Mesendoderm (in vitro differentiated cells): Measurements from ENCODE around the gene CDH23.

Source experiments
- DNase-seq: peaks from one replicate; pipeline ENCODE4 v3.0.0; 2013
- H2AK5ac ChIP-seq: 2 replicates; pipeline ENCODE4 v1.6.1; 2013; ENCODE audit warnings: low read length, inconsistent platforms
- H2BK120ac ChIP-seq: 2 replicates; pipeline ENCODE4 v1.6.1; 2013; ENCODE audit warnings: low read depth, mild to moderate bottlenecking, low read length, moderate library complexity, mixed read lengths
- H2BK15ac ChIP-seq: replicated peaks from 2 replicates; pipeline ENCODE4 v1.6.1; 2013; ENCODE audit warnings: low read depth, mild to moderate bottlenecking, moderate library complexity
- H2BK5ac ChIP-seq: 2 replicates; pipeline ENCODE4 v1.6.1; 2013; ENCODE audit warnings: low read length, inconsistent platforms
- H3K18ac ChIP-seq: 2 replicates; pipeline ENCODE4 v1.6.1; 2013; ENCODE audit warnings: mild to moderate bottlenecking, low read length, mixed read lengths
- H3K23ac ChIP-seq: one replicate; pipeline ENCODE4 v1.6.1; 2013; ENCODE audit warnings: low read length
- H3K27ac ChIP-seq: 2 replicates; pipeline ENCODE4 v1.5.1; 2013; ENCODE audit warnings: low read depth, mild to moderate bottlenecking, inconsistent platforms, low read length, moderate library complexity
- H3K27me3 ChIP-seq: 2 replicates; pipeline ENCODE4 v1.6.1; 2013; ENCODE audit warnings: low read length, control low read depth, mild to moderate bottlenecking, inconsistent platforms; ENCODE audit not compliant: insufficient read depth, poor library complexity
- H3K36me3 ChIP-seq: 2 replicates; pipeline ENCODE4 v1.6.1; 2013; ENCODE audit warnings: low read length, inconsistent platforms; ENCODE audit not compliant: control insufficient read depth, insufficient read depth
- H3K4ac ChIP-seq: one replicate; pipeline ENCODE4 v1.6.1; 2013; ENCODE audit warnings: low read depth, mild to moderate bottlenecking, low read length, moderate library complexity
- H3K4me1 ChIP-seq: 2 replicates; pipeline ENCODE4 v1.6.1; 2013; ENCODE audit warnings: low read depth, low read length, inconsistent platforms; ENCODE audit not compliant: control insufficient read depth
- H3K4me2 ChIP-seq: 2 replicates; pipeline ENCODE4 v1.6.1; 2013; ENCODE audit warnings: low read length
- H3K4me3 ChIP-seq: 2 replicates; pipeline ENCODE4 v1.5.1; 2013; ENCODE audit warnings: mild to moderate bottlenecking, low read length
- H3K56ac ChIP-seq: one replicate; pipeline ENCODE4 v1.6.1; 2013; ENCODE audit warnings: low read length
- H3K79me1 ChIP-seq: 2 replicates; pipeline ENCODE4 v1.6.1; 2013; ENCODE audit warnings: low read length, inconsistent platforms
- H3K79me2 ChIP-seq: 2 replicates; pipeline ENCODE4 v1.6.1; 2013; ENCODE audit warnings: mild to moderate bottlenecking, low read length; ENCODE audit not compliant: control insufficient read depth, insufficient read depth
- H3K9ac ChIP-seq: 2 replicates; pipeline ENCODE4 v1.6.1; 2013; ENCODE audit warnings: low read length, inconsistent platforms
- H4K5ac ChIP-seq: one replicate; pipeline ENCODE4 v1.6.1; 2013; ENCODE audit warnings: low read length
- H4K8ac ChIP-seq: one replicate; pipeline ENCODE4 v1.6.1; 2013; ENCODE audit warnings: low read depth, mild to moderate bottlenecking, control low read depth, low read length, moderate library complexity
- WGBS: extraction: QIAGEN DNeasy Blood & Tissue Kit; methylation state at CpG from one replicate; pipeline ENCODE4 v1.1.7; 2013; ENCODE audit warnings: low lambda C conversion rate, missing lambda C conversion rate; ENCODE audit not compliant: insufficient coverage; ENCODE audit errors: extremely low coverage; 5-methylcytosine and 5-hydroxymethylcytosine counted together

CDH23 gene

GRCh38 chr10:71650397-71650796, 253.7 kb downstream of the CDH23 start:
- H3K56ac ChIP-seq: peak overlapping the region; percentile 56
- WGBS: no CpG with 5 or more reads among the region's 7 CpGs
- no peak overlapping the region for H3K18ac ChIP-seq
- no peak overlapping the region for H4K8ac ChIP-seq
- H2AK5ac ChIP-seq: no peak overlapping the region
- H2BK120ac ChIP-seq: no peak overlapping the region
- H2BK5ac ChIP-seq: no peak overlapping the region
- H3K9ac ChIP-seq: no peak overlapping the region
- no peak overlapping the region for H3K23ac ChIP-seq
- H3K36me3 ChIP-seq: no peaks in the 10 kb centered on the region
- H3K27me3 ChIP-seq: no peaks in the 10 kb centered on the region
- no peaks in the 10 kb centered on the region for H3K79me2 ChIP-seq
- H3K4me3 ChIP-seq: no peak overlapping the region
- H4K5ac ChIP-seq: no peak overlapping the region
- no peak overlapping the region for H3K4me2 ChIP-seq
- no peak overlapping the region for H3K27ac ChIP-seq
- peaks cover 2% of the 10 kb centered on the region for H3K4me1 ChIP-seq
- H3K4ac ChIP-seq: no peak overlapping the region
- H2BK15ac ChIP-seq: no peak overlapping the region
- no peaks in the 10 kb centered on the region for H3K79me1 ChIP-seq
- DNase-seq: no peak

- WGBS: no CpG with 5 or more reads among the region's 6 CpGs
- Histone ChIP-seq H3K4me3 (no peak overlapping the region), H4K5ac (no peak overlapping the region), H4K8ac (no peak overlapping the region), H3K23ac (no peak overlapping the region), H3K18ac (no peak overlapping the region), H3K36me3 (no peaks in the 10 kb centered on the region), H3K4me2 (no peak overlapping the region), H2AK5ac (no peak overlapping the region), H3K4me1 (peaks cover 2% of the 10 kb centered on the region), H3K79me2 (no peaks in the 10 kb centered on the region), H3K27me3 (no peaks in the 10 kb centered on the region), H3K27ac (no peak overlapping the region), H2BK15ac (no peak overlapping the region), H2BK5ac (no peak overlapping the region), H3K56ac (no peak overlapping the region), H2BK120ac (no peak overlapping the region), H3K9ac (no peak overlapping the region), H3K4ac (no peak overlapping the region), H3K79me1 (no peaks in the 10 kb centered on the region)
- no peak for DNase-seq
Observed at GRCh38 chr10:71651428-71651827, 254.7 kb downstream of the CDH23 start.

GRCh38 chr10:71651928-71652327, 255.2 kb downstream of the CDH23 start:
- no peak overlapping the region for H2AK5ac ChIP-seq
- no peaks in the 10 kb centered on the region for H3K79me1 ChIP-seq
- WGBS: no CpG with 5 or more reads among the region's 4 CpGs
- no peaks in the 10 kb centered on the region for H3K36me3 ChIP-seq
- H2BK15ac ChIP-seq: no peak overlapping the region
- H3K4me1 ChIP-seq: peaks cover 3% of the 10 kb centered on the region
- H3K9ac ChIP-seq: no peak overlapping the region
- H3K79me2 ChIP-seq: no peaks in the 10 kb centered on the region
- no peak overlapping the region for H2BK5ac ChIP-seq
- no peak overlapping the region for H4K8ac ChIP-seq
- DNase-seq: no peak
- no peaks in the 10 kb centered on the region for H3K27me3 ChIP-seq
- no peak overlapping the region for H2BK120ac ChIP-seq
- H3K56ac ChIP-seq: no peak overlapping the region
- no peak overlapping the region for H3K4ac ChIP-seq
- no peak overlapping the region for H3K23ac ChIP-seq
- H3K18ac ChIP-seq: no peak overlapping the region
- H3K27ac ChIP-seq: no peak overlapping the region
- H3K4me2 ChIP-seq: no peak overlapping the region
- H4K5ac ChIP-seq: no peak overlapping the region
- no peak overlapping the region for H3K4me3 ChIP-seq

- no peaks in the 10 kb centered on the region for H3K36me3 ChIP-seq
- H3K56ac ChIP-seq: no peak overlapping the region
- H3K27ac ChIP-seq: no peak overlapping the region
- no peak overlapping the region for H4K8ac ChIP-seq
- H3K4ac ChIP-seq: no peak overlapping the region
- H4K5ac ChIP-seq: no peak overlapping the region
- H3K18ac ChIP-seq: no peak overlapping the region
- peaks cover 7% of the 10 kb centered on the region for H3K4me1 ChIP-seq
- no peak overlapping the region for H3K9ac ChIP-seq
- H2BK15ac ChIP-seq: no peak overlapping the region
- H3K4me3 ChIP-seq: no peak overlapping the region
- no peaks in the 10 kb centered on the region for H3K27me3 ChIP-seq
- H3K4me2 ChIP-seq: no peak overlapping the region
- H3K23ac ChIP-seq: no peak overlapping the region
- WGBS: no CpG with 5 or more reads among the region's 1 CpG
- no peak for DNase-seq
- no peak overlapping the region for H2BK5ac ChIP-seq
- H2AK5ac ChIP-seq: no peak overlapping the region
- H3K79me2 ChIP-seq: no peaks in the 10 kb centered on the region
- H3K79me1 ChIP-seq: no peaks in the 10 kb centered on the region
- no peak overlapping the region for H2BK120ac ChIP-seq
Observed at GRCh38 chr10:71653044-71653443, 256.3 kb downstream of the CDH23 start.

GRCh38 chr10:71656220-71656619, 259.5 kb downstream of the CDH23 start:
- Histone ChIP-seq H3K23ac (no peak overlapping the region), H3K9ac (no peak overlapping the region), H3K18ac (no peak overlapping the region), H4K5ac (no peak overlapping the region), H2BK120ac (no peak overlapping the region), H3K4me2 (no peak overlapping the region), H3K27ac (no peak overlapping the region), H3K79me2 (no peaks in the 10 kb centered on the region), H3K4ac (no peak overlapping the region), H3K56ac (peak overlapping the region; percentile 22), H2AK5ac (peak overlapping the region; percentile 58), H3K79me1 (no peaks in the 10 kb centered on the region), H3K4me3 (no peak overlapping the region), H2BK5ac (peak overlapping the region; percentile 22), H3K4me1 (peaks cover 9% of the 10 kb centered on the region), H3K27me3 (no peaks in the 10 kb centered on the region), H3K36me3 (no peaks in the 10 kb centered on the region), H2BK15ac (no peak overlapping the region), H4K8ac (no peak overlapping the region)
- WGBS: no CpG with 5 or more reads among the region's 7 CpGs
- DNase-seq: no peak
